WTC11 (cell line): ENCODE data around the gene C1R. TPM values are rescaled to one million over a fixed set of nuclear protein-coding genes. Genes with fewer than 3 reads are reported as not detected.

Source experiments
- ATAC-seq: fragments of 200-7000 bp; cut with Tn5 transposase; 2 replicates; pipeline ENCODE4 v1.10.0; 2021; ENCODE audit warnings: mild to moderate bottlenecking, moderate library complexity
- CTCF ChIA-PET: fragments of 300-600 bp; sonication (Branson Sonifier 250); formaldehyde crosslinking; loops from one replicate; lab custom pipeline; 2021; ENCODE audit warnings: antibody characterized with exemption; lab: Charles Lee
- POLR2A ChIA-PET: fragments of 350-600 bp; sonication (Branson Sonifier 250); formaldehyde crosslinking; loops from one replicate; lab custom pipeline; 2021; ENCODE audit warnings: antibody characterized with exemption; lab: Charles Lee
- DNase-seq: peaks from one replicate; pipeline ENCODE4 v3.0.0; 2021; ENCODE audit warnings: low spot score
- H3K27ac Mint-ChIP-seq: 2 replicates; pipeline ENCODE4 v1.8.0; 2021; ENCODE audit warnings: mixed read lengths
- H3K27me3 Mint-ChIP-seq: 2 replicates; pipeline ENCODE4 v1.8.0; 2021; ENCODE audit warnings: low read depth, mild to moderate bottlenecking, moderate library complexity, mixed read lengths
- H3K36me3 Mint-ChIP-seq: 2 replicates; pipeline ENCODE4 v1.8.0; 2021; ENCODE audit warnings: mixed read lengths
- H3K4me1 Mint-ChIP-seq: 2 replicates; pipeline ENCODE4 v1.8.0; 2022; ENCODE audit warnings: mixed read lengths
- H3K4me3 Mint-ChIP-seq: 2 replicates; pipeline ENCODE4 v1.8.0; 2021; ENCODE audit warnings: mild to moderate bottlenecking, moderate library complexity, mixed read lengths
- H3K9me3 Mint-ChIP-seq: 2 replicates; pipeline ENCODE4 v1.8.0; 2021; ENCODE audit warnings: mixed read lengths
- ESRRA ChIP-seq: sonication (generic); formaldehyde crosslinking; IDR thresholded peaks from 2 replicates; pipeline ENCODE4 v1.8.1; 2022; ENCODE audit warnings: mild to moderate bottlenecking, missing genetic modification reagents, borderline replicate concordance
- GRHL2 ChIP-seq: fragments of 250-450 bp; sonication (Bioruptor Pico); IDR thresholded peaks from 2 replicates; pipeline ENCODE4 v1.8.0; 2022; ENCODE audit warnings: mild to moderate bottlenecking, moderate library complexity; ENCODE audit not compliant: insufficient replicate concordance, severe bottlenecking
- GTF2I ChIP-seq: fragments of 250-450 bp; sonication (Bioruptor Pico); conservative IDR thresholded peaks from 2 replicates; pipeline ENCODE4 v1.4.0; 2021; ENCODE audit warnings: mild to moderate bottlenecking
- JUN ChIP-seq: sonication (generic); formaldehyde crosslinking; IDR thresholded peaks from 2 replicates; pipeline ENCODE4 v1.8.0; 2023; ENCODE audit warnings: mild to moderate bottlenecking, missing genetic modification reagents
- MYBL2 ChIP-seq: sonication (generic); formaldehyde crosslinking; IDR thresholded peaks from 2 replicates; pipeline ENCODE4 v1.8.1; 2023; ENCODE audit warnings: mild to moderate bottlenecking, moderate library complexity, missing genetic modification reagents
- OVOL2 ChIP-seq: fragments of 250-450 bp; sonication (Bioruptor Pico); IDR thresholded peaks from 2 replicates; pipeline ENCODE4 v1.9.0; 2021; ENCODE audit warnings: mild to moderate bottlenecking, borderline replicate concordance
- SP1 ChIP-seq: sonication (generic); formaldehyde crosslinking; conservative IDR thresholded peaks from 2 replicates; pipeline ENCODE4 v1.8.1; 2022; ENCODE audit warnings: missing genetic modification reagents
- TP53 ChIP-seq: sonication (generic); formaldehyde crosslinking; IDR thresholded peaks from 2 replicates; pipeline ENCODE4 v1.8.1; 2023; ENCODE audit warnings: mild to moderate bottlenecking, missing genetic modification reagents
- ZNF317 ChIP-seq: sonication (generic); formaldehyde crosslinking; IDR thresholded peaks from 2 replicates; pipeline ENCODE4 v1.8.1; 2023; ENCODE audit warnings: low read depth, mild to moderate bottlenecking, moderate library complexity, missing genetic modification reagents, borderline replicate concordance
- total RNA-seq: library from RNA; stranded (reverse); gene quantifications from 3 replicates; pipeline ENCODE4 v1.2.3, GENCODE V29; 2021
- TF ChIP-seq, protein P1 (sequence below): fragments of 250-450 bp; sonication (Bioruptor Pico); IDR thresholded peaks from 2 replicates; pipeline ENCODE4 v1.8.0; 2021; ENCODE audit warnings: mild to moderate bottlenecking
- TF ChIP-seq, protein P2 (sequence below): sonication (generic); formaldehyde crosslinking; conservative IDR thresholded peaks from 2 replicates; pipeline ENCODE4 v1.8.1; 2022; ENCODE audit warnings: mild to moderate bottlenecking, missing genetic modification reagents
- TF ChIP-seq, protein P3 (sequence below): fragments of 250-450 bp; sonication (Bioruptor Pico); IDR thresholded peaks from 2 replicates; pipeline ENCODE4 v2.1.2; 2022; ENCODE audit warnings: mild to moderate bottlenecking, moderate library complexity
- TF ChIP-seq, protein P4 (sequence below): fragments of 250-450 bp; sonication (Bioruptor Pico); IDR thresholded peaks from 2 replicates; pipeline ENCODE4 v1.9.0; 2021; ENCODE audit warnings: mild to moderate bottlenecking
- TF ChIP-seq, protein P5 (sequence below): sonication (generic); formaldehyde crosslinking; IDR thresholded peaks from 2 replicates; pipeline ENCODE4 v1.8.1; 2023; ENCODE audit warnings: mild to moderate bottlenecking, missing genetic modification reagents

C1R gene
- total RNA-seq, 1 experiment from 2014 or later = 8.4 TPM

DNA sequence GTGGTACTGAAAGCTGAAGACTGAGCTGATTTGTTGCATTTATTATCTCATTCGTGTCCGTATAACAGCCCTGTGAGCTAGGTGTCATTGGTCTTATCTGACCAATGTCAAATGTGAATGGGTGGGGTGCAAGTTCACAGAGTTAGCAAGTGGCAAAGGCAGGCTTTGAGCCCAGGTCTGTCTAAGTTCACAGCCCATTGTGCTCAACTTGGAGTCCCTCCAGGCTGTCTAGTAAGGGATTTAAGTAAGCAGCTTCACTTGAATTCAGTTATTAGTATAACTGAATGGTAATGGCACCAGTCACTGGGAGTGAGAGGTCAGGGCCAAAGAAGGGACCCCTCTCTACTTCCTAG, 23.3 kb downstream of the C1R start:
- no peak for ATAC-seq
- peaks cover 8% of the 10 kb centered on the region; the same call in 1 of the 2 replicates for H3K27me3 Mint-ChIP-seq
- H3K36me3 Mint-ChIP-seq = no peaks in the 10 kb centered on the region
- no peaks in the 10 kb centered on the region for H3K4me1 Mint-ChIP-seq
- CTCF ChIA-PET = interaction anchor here (1.7 kb wide), 2 partner anchors 8 to 40 kb away, joined by 5 read pairs; partner anchors contain the start of genes C1RL and C1S
- no peaks in the 10 kb centered on the region for H3K9me3 Mint-ChIP-seq
- no peak overlapping the region for H3K4me3 Mint-ChIP-seq
- no peak overlapping the region for H3K27ac Mint-ChIP-seq
- POLR2A ChIA-PET = no interaction called here
- TF ChIP-seq OVOL2 (CRISPR knock-in tag) = no peak
- no peak for DNase-seq

DNA sequence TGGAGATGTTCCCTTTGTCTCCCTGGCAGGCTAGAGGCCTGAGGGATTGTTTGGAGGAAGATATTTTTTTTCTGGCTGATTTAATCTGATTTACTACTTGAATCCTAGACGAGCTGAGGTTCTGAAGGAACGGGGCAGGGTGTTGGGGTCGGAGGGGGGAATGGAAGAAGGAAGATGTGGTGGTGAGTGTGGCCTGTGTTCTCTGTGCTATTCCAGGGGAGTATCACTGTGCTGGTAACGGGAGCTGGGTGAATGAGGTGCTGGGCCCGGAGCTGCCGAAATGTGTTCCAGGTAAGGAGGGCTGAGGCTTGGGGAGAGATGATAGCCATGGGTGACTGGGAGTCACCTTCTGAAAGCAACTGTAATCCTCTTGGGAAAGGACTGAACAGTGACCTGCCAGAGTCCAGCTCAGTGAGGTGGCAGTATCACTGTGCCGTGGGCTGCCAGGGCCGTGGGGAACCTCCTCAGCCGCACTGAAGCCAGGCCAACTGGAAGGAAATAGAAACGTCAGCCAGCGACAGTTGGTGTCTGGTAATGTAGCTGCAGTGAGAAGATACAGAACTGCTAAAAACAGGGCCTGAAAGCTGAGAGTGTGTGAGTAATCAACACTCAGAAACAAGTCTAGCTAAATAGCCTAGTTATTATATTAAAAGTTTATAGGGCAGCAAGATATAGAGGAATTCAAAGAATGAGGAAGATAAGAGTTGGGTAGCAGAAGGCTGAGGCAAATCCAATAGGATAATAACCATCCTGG, 23.8 kb downstream of the C1R start:
- CTCF ChIA-PET = interaction anchor here (1.3 to 1.7 kb wide), 2 partner anchors 41 to 196 kb away, joined by 3 to 5 read pairs; partner anchors contain the start of genes C1RL and SPSB2
- no peak overlapping the region for H3K27ac Mint-ChIP-seq

DNA sequence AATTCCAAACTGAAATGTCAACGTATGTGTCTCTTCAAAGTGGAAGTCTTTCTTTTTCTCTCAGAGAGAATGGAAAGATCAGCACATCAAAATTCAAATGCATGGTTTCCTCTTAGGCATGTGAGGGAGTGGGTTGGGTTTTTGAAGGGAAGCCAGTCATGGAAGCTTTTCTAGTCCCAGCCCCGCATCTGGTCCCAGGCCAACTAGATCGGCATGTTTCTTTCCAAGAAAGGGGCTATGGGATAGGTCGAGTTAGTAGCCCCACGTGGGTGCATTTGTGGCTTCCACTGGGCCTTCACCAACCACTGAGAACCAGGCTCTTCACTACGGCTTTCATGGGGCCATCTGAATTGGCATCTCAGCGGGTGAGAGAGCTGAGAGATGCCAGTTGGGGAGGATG, 25.1 kb downstream of the C1R start:
- no peak overlapping the region for H3K4me3 Mint-ChIP-seq
- no peak overlapping the region for H3K27ac Mint-ChIP-seq
- ChIA-PET POLR2A (no interaction called here), CTCF (interaction anchor here (1.2 to 1.5 kb wide), 3 partner anchors 13 to 195 kb away, joined by 3 to 6 read pairs (median 3); partner anchors contain the start of gene SPSB2)
- no peaks in the 10 kb centered on the region for H3K36me3 Mint-ChIP-seq
- H3K9me3 Mint-ChIP-seq = no peaks in the 10 kb centered on the region
- TF ChIP-seq ZNF317 (CRISPR knock-in tag) = no peak
- no peaks in the 10 kb centered on the region for H3K4me1 Mint-ChIP-seq
- DNase-seq = no peak
- H3K27me3 Mint-ChIP-seq = peaks cover 5% of the 10 kb centered on the region; the same call in 1 of the 2 replicates
- no peak for ATAC-seq

More for the DNA sequence above, 23.8 kb downstream of the C1R start:
- ATAC-seq = no peak
- Mint-ChIP-seq H3K36me3 (no peaks in the 10 kb centered on the region), H3K27me3 (peaks cover 8% of the 10 kb centered on the region; the same call in 1 of the 2 replicates), H3K9me3 (no peaks in the 10 kb centered on the region)
- DNase-seq = no peak
- POLR2A ChIA-PET = no interaction called here
- no peak for TF ChIP-seq TP53 (CRISPR knock-in tag)
- TF ChIP-seq, protein P1, sequence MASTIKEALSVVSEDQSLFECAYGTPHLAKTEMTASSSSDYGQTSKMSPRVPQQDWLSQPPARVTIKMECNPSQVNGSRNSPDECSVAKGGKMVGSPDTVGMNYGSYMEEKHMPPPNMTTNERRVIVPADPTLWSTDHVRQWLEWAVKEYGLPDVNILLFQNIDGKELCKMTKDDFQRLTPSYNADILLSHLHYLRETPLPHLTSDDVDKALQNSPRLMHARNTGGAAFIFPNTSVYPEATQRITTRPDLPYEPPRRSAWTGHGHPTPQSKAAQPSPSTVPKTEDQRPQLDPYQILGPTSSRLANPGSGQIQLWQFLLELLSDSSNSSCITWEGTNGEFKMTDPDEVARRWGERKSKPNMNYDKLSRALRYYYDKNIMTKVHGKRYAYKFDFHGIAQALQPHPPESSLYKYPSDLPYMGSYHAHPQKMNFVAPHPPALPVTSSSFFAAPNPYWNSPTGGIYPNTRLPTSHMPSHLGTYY = no peak
- TF ChIP-seq, protein P2, sequence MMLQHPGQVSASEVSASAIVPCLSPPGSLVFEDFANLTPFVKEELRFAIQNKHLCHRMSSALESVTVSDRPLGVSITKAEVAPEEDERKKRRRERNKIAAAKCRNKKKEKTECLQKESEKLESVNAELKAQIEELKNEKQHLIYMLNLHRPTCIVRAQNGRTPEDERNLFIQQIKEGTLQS = no peak
- TF ChIP-seq, protein P3, sequence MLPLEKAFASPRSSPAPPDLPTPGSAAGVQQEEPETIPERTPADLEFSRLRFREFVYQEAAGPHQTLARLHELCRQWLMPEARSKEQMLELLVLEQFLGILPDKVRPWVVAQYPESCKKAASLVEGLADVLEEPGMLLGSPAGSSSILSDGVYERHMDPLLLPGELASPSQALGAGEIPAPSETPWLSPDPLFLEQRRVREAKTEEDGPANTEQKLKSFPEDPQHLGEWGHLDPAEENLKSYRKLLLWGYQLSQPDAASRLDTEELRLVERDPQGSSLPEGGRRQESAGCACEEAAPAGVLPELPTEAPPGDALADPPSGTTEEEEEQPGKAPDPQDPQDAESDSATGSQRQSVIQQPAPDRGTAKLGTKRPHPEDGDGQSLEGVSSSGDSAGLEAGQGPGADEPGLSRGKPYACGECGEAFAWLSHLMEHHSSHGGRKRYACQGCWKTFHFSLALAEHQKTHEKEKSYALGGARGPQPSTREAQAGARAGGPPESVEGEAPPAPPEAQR (CRISPR knock-in tag) = no peak
- TF ChIP-seq, protein P4, sequence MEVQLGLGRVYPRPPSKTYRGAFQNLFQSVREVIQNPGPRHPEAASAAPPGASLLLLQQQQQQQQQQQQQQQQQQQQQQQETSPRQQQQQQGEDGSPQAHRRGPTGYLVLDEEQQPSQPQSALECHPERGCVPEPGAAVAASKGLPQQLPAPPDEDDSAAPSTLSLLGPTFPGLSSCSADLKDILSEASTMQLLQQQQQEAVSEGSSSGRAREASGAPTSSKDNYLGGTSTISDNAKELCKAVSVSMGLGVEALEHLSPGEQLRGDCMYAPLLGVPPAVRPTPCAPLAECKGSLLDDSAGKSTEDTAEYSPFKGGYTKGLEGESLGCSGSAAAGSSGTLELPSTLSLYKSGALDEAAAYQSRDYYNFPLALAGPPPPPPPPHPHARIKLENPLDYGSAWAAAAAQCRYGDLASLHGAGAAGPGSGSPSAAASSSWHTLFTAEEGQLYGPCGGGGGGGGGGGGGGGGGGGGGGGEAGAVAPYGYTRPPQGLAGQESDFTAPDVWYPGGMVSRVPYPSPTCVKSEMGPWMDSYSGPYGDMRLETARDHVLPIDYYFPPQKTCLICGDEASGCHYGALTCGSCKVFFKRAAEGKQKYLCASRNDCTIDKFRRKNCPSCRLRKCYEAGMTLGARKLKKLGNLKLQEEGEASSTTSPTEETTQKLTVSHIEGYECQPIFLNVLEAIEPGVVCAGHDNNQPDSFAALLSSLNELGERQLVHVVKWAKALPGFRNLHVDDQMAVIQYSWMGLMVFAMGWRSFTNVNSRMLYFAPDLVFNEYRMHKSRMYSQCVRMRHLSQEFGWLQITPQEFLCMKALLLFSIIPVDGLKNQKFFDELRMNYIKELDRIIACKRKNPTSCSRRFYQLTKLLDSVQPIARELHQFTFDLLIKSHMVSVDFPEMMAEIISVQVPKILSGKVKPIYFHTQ (CRISPR knock-in tag) = no peak
- TF ChIP-seq GRHL2 (CRISPR knock-in tag) = no peak
- TF ChIP-seq MYBL2 (CRISPR knock-in tag) = no peak
- no peak for TF ChIP-seq SP1
- no peak for TF ChIP-seq GTF2I (CRISPR knock-in tag)
- no peak for TF ChIP-seq JUN (CRISPR knock-in tag)
- TF ChIP-seq, protein P5, sequence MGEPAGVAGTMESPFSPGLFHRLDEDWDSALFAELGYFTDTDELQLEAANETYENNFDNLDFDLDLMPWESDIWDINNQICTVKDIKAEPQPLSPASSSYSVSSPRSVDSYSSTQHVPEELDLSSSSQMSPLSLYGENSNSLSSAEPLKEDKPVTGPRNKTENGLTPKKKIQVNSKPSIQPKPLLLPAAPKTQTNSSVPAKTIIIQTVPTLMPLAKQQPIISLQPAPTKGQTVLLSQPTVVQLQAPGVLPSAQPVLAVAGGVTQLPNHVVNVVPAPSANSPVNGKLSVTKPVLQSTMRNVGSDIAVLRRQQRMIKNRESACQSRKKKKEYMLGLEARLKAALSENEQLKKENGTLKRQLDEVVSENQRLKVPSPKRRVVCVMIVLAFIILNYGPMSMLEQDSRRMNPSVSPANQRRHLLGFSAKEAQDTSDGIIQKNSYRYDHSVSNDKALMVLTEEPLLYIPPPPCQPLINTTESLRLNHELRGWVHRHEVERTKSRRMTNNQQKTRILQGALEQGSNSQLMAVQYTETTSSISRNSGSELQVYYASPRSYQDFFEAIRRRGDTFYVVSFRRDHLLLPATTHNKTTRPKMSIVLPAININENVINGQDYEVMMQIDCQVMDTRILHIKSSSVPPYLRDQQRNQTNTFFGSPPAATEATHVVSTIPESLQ (CRISPR knock-in tag) = no peak
- TF ChIP-seq ESRRA = no peak
- TF ChIP-seq, all 79 proteins: peak for 0
- H3K4me3 Mint-ChIP-seq = no peak overlapping the region
- no peaks in the 10 kb centered on the region for H3K4me1 Mint-ChIP-seq
